Effector CD8-positive, alpha-beta T cell (primary cell): Measurements from ENCODE around the gene IL4R.

Experiments used
- DNase-seq: peaks from one replicate; lab custom pipeline; 2025; lab: John Stamatoyannopoulos, UW

IL4R gene

DNA sequence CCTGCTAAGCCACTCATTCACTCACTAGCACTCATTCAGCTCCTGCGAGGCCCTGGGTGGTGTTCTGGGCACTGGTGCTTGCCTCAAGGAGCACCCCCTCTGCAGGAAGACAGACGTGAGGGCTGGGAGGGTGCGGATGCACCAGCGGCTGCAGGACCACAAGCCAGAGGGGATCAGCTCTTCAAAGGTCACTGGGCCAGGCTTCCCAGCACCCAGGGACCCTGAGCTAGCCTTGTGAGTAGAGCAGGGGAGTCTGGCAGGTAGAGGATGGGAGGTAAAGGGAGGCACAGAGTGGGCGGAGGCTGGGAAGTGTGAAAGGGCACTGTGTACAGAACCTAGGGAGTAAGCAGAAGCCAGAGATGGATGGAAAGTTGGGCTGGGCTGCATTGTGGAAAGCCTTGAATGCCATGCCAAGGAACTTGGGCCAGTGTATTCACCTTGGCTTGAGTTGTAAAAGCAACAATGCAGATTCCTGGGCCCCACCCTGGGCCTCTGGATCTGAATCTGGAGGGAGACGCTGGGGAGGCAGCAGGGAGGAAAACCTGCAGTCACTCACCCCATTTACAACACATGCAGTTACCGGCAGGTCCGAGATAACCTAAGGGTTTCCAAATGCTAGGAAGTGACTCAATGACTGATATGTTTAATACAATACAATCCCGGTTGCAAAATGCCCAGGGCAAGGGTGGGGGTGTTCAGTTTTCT is 1.7 kb downstream of the IL4R start:
- DNase-seq = peak; percentile 2

GRCh38 chr16:27316038-27316680 is 2.4 kb downstream of the IL4R start:
- DNase-seq = no peak

GRCh38 chr16:27317320-27317719 is 3.5 kb downstream of the IL4R start:
- DNase-seq = no peak

DNA sequence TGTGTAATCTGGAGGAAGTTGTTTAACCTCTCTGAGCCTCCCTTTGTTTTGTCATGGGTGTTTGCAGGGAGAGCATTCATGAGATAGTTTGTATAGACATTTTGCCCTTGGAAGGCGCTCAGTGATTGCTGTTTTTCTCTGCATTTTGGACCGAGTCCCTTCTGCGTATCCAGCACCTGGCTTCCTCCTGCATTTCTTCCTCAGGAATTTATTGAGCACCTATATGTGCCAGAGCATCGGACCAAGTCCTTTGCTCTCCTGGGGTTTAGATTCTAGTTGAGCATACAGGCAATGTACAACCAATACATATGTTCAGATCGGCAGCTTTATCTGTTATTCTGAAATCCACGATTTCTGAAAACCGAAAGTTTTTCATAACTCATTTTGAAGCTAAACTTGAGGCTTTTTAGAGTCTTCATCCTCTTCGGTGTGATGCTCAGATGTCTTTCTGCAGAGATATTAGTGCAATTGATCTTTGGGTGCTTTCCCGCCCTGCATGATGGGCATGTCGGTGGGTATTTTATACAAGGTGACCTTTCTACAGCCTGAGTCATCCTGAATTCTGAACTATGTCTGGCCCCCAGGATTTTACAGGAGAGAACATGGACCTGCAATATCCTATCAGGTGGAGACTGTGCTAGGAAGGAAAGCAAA is 4.1 kb downstream of the IL4R start:
- no peak for DNase-seq

GRCh38 chr16:27318392-27319256 is 4.8 kb downstream of the IL4R start:
- no peak for DNase-seq

GRCh38 chr16:27319257-27319965 is 5.6 kb downstream of the IL4R start:
- no peak for DNase-seq

DNA sequence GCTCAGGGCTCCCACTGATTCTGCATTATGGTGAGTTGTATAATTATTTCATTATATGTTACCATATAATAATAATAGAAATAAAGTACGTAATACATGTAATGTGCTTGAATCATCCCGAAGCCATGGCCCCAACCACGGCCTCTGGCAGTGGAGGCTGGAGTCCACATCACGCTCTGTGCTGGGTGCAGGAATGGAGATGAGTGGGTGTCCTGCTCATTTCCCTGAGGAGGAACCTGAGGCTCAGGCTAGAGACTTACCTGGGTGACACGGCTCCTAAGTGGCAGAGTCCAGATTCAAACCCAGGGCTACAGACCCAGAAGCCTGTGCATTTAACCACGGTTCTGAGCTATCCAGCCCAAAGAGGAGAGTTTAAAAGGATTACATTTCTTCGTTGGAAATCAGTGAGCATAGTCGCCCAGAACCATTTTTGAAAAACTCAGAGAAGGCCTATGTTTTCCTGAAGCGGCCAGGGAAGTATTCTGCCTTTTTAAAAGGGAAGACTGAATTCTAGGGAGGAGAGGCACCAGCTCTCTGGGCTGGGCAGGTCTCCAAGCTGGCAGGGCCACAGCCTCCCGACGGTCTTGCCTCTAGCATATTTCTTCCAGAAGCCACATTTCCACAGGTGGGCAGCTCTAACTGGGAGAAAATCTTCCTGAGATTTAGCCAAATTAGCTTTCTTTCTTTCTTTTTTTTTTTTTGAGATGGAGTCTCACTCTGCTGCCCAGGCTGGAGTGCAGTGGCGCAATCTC is 6.7 kb downstream of the IL4R start:
- DNase-seq = no peak

- no peak for DNase-seq
Measured at GRCh38 chr16:27321013-27321915, 7.5 kb downstream of the IL4R start.

GRCh38 chr16:27322858-27323780 is 9.3 kb downstream of the IL4R start:
- no peak for DNase-seq

- no peak for DNase-seq
Measured at GRCh38 chr16:27323781-27324561, 10.2 kb downstream of the IL4R start.

DNA sequence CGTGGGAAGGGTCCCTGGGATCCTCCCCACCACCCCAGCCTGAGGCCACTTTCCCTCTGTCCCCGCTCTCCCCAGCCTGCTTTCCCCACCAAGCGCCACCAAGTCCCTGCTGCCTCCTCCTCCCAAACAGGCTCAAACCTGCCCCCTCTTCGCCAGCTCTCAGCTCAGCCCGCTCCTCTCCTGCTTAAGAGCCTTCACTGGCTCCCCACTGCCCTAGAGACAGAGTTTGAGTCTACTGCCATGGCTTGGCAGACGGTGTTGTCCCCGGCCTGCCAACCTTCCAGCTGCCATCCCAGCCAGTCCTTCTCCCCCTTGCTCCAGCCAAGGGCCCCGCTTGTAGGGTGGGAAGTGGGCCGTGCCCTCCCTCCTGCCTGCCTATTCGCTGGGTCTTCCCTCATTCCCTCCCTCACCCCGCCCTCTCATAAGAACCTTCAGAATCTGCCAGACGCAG is 11.1 kb downstream of the IL4R start:
- DNase-seq = no peak

DNA sequence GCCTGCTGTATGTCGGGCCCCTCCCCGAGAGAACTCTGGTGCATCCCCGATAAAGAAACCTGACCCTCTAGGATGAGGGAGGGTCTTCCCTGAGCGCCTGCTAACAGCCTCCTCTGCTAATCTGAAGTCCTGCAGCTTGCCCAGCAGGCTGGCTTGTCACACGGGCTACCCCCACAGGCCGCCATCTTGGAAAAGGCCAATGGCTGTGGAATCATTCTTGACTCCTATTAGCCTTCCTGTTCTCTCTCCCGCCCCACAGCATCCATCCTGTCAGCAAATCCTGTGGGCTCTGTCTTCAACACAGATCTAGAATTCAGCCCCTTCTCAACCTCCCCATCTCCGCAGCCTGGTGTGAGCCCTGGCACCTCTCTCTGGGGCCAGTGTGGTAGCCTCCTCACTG is 12.0 kb downstream of the IL4R start:
- no peak for DNase-seq

DNA sequence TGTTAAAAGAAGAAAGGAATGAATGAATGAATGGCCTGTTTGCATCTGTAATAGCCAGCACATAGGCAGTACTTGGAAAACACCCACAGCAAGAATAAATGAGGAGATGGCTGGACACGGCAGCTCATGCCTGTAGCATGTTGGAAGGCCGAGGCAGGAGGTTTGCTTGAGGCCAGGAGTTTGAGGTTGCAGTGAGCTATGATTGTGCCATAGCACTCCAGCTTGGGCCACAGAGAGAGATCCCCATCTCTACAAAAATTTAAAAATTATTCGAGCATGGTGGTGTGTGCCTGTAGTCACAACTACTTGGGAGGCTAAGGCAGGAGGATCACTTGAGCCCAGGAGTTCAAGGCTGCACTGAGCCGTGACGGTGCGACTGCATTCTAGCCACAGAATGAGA is 12.5 kb downstream of the IL4R start:
- no peak for DNase-seq

GRCh38 chr16:27326738-27327585 is 13.2 kb downstream of the IL4R start:
- no peak for DNase-seq

DNA sequence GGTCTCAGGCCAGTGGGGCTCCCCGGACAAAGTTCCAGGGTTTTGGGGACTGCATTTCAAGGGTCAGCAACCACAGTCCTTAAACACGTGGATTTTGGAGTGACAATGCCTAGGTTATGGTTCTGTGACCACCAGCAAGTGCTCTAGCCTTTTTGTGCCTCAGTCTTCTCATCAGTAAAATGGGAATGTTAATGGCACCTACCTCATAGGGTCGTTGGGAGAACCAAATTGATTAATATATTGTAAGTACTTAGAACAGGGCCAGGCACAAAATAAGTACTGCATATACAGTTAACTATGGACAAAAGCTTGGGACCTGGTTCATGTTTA is 13.8 kb downstream of the IL4R start:
- DNase-seq = no peak

GRCh38 chr16:27328937-27329336 is 15.2 kb downstream of the IL4R start:
- no peak for DNase-seq
